Endometrium (tissue), 2 donors: ENCODE measurements around the gene MARS1.

ENCODE experiments used
- FAIRE-seq: peaks from 2 replicates; lab custom pipeline; 2012; peaks lifted over from hg19 to GRCh38; lab: Jason Lieb, UNC
- donor health status: control.
- donor health status: control.

The MARS1 gene

DNA sequence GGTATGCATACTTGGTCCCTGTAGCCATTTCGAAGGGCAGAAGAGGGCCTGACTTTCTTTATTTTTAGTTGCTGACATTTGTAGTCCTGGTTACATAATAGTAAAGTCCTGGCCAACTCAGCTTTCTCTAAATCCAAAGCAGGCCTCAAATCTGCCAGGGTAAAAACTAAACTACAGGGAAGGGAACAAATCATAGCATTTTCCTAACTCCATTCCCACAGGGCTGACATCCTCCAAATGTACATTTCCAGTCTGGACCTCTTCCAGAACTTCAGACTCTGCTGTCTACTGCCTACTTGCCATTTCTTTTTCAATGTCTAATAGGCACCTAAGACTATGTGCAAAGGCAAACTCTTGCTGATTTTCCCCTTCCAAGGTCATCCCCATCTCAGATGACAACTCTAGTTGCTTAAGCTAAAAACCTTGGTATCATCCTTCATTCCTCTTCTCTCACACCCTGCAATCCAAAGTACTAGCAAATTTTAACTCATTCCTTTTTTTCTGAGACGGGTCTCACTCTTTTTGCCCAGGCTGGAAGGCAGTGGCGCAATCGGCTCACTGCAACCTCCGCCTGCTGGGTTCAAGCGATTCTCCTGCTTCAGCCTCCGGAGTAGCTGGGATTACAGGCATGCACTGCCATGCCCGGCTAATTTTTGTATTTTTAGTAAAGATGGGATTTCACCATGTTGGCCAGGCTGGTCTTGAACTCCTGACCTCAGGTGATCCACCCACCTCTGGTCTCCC lies 30.5 kb downstream of the MARS1 start:
- FAIRE-seq: no peak

GRCh38 chr12:57518920-57519795 lies 31.3 kb downstream of the MARS1 start:
- no peak for FAIRE-seq

DNA sequence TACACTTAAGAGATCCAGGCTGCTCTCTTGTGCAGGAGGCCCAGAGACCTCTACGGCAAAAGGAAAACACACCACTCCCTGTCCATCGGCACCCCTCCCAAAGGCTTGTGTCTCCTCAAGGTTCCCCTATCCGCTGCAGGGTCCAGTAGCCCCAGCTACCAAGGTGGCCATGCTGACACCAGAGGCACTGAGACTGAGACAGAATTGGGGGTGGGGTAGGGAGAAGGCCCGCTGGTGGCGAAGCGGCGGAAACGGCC lies 31.9 kb downstream of the MARS1 start:
- no peak for FAIRE-seq

DNA sequence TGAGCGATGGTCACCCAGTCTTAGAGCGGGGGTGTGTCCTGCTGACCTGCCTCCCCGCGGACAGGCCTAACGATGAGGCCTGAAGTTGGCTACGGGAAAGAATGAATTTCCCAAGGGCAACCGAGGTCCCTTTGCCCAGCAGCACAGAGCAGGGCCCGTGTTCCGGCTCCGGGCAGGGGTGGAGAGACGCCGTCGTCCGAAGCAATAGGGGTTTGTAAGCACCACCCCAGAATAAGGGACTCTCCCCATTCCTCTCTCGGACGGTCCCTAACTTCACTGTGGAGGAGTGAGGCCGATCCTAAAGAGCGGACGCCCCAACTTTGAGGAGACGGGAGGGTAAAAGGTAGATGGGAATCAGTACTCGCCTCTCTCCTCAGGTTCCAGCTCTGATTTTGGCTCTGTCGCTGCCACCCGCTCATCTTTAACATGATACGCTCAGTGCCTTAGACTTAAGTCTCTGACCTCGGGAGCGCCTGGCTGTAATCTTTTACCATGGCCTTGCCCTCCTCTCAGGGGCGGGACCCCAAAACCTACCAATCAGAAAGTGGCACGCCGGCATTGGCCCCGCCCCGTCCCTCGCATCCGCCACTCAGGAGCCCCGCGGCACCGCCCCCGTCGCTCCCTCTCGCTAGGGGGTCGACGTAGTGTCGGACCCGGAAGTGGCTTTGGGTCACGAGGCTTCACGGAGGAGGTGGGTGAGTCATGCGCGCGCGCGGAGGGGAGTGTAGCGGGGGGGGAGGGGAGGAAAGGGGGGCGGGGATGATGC lies 32.4 kb downstream of the MARS1 start, which contains the start of gene DDIT3:
DDIT3 (minus strand) TSS at position 462 of the 766 bp plus-strand sequence. CDS start 3,108 bp downstream, outside the sequence.
- peak; percentile 79 for FAIRE-seq

- FAIRE-seq: no peak
Measured at GRCh38 chr12:57521525-57522010, 33.7 kb downstream of the MARS1 start.

GRCh38 chr12:57522011-57522886 lies 34.4 kb downstream of the MARS1 start, which contains the start of gene MBD6:
TSS of gene MBD6 (plus strand) at chr12:57522824. CDS start at chr12:57524304, 1,480 bp downstream.
- no peak for FAIRE-seq

- FAIRE-seq: no peak
Measured at GRCh38 chr12:57522887-57523705, 35.2 kb downstream of the MARS1 start.

DNA sequence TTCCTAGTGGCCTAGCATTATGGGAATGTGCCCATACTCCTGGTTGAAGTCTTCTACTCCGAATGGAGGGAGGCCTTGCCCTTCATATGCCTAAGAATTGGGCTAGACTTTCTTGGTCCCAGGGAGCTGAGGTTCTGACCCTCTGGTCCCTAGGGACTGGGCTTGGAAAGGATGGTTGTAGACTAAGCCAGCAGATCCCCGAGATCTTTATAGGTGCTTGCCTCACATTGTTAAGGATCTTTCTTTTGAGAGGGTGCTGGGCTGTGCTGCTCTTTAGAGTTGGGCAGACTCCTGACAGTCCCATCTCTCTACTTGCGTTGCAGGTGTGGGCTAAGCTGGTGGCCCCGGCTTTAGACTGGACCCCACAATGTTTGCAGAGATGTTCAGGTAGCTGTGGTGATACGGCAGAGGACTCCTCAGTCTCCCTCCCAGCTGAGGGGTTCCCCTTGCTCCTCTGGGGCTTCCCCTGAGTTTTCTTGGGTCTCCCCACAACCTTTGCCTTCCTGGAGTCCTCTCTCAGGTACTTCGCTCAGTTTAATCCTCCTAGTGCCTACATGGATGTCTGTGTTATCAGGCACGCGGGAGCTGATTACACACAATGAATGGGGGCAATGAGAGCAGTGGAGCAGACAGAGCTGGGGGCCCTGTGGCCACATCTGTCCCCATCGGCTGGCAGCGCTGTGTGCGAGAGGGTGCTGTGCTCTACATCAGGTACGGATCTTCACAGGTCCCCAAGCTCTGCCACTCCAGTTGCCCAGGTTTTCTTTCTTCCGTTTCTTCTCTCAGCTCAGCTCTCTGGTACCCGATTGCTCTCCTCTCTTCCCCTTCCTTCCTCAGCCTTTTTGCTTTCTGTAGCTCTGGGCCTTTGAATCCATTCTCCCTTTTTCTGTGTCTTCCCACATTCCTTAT lies 36.1 kb downstream of the MARS1 start:
- FAIRE-seq: no peak

DNA sequence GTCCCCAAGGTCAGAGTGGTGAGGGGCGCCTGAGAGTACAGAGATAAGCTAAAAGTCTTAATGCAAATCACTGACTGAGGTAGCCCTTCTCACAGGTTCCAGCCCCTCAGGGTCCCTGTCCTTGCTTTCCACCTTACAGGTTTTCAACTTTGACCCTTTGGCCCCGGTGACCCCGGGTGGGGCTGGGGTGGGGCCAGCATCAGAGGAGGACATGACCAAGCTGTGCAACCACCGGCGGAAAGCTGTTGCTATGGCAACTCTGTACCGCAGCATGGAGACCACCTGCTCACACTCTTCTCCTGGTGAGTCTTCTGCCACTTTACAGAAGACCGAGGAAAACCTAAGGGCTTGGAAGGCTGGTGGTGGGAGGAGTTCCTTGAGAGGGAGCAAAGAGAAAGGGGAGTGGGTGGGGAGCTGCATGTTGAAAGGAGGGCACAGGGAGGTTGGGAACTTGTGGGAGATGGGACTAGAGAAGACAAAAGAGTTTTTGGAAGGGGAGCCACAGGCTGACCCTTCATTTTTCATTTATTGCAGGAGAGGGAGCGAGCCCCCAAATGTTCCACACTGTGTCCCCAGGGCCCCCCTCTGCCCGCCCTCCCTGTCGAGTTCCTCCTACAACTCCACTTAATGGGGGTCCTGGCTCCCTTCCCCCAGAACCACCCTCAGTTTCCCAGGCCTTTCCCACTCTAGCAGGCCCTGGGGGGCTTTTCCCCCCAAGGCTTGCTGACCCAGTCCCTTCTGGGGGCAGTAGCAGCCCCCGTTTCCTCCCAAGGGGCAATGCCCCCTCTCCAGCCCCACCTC lies 37.1 kb downstream of the MARS1 start:
- FAIRE-seq: no peak

DNA sequence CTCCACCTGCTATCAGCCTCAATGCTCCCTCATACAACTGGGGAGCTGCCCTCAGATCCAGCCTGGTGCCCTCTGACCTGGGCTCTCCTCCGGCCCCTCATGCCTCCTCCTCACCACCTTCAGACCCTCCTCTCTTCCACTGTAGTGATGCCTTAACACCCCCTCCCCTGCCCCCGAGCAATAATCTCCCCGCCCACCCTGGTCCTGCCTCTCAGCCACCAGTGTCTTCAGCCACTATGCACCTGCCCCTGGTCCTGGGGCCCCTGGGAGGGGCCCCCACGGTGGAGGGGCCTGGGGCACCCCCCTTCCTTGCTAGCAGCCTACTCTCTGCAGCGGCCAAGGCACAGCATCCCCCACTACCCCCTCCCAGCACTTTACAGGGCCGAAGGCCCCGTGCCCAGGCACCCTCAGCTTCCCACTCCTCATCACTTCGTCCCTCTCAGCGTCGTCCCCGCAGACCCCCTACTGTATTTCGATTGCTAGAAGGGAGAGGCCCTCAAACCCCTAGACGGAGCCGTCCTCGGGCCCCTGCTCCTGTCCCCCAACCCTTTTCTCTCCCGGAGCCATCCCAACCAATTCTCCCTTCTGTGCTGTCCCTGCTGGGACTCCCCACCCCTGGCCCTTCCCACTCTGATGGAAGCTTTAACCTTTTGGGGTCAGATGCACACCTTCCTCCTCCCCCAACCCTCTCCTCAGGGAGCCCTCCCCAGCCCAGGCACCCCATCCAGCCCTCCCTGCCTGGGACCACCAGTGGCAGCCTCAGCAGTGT lies 37.9 kb downstream of the MARS1 start:
- FAIRE-seq: no peak

- no peak for FAIRE-seq
Measured at GRCh38 chr12:57526477-57527126, 38.7 kb downstream of the MARS1 start.

- no peak for FAIRE-seq
Measured at GRCh38 chr12:57527184-57527583, 39.3 kb downstream of the MARS1 start.

GRCh38 chr12:57528176-57528575 lies 40.3 kb downstream of the MARS1 start:
- FAIRE-seq: no peak

GRCh38 chr12:57528831-57529555 lies 41.1 kb downstream of the MARS1 start:
- FAIRE-seq: no peak

DNA sequence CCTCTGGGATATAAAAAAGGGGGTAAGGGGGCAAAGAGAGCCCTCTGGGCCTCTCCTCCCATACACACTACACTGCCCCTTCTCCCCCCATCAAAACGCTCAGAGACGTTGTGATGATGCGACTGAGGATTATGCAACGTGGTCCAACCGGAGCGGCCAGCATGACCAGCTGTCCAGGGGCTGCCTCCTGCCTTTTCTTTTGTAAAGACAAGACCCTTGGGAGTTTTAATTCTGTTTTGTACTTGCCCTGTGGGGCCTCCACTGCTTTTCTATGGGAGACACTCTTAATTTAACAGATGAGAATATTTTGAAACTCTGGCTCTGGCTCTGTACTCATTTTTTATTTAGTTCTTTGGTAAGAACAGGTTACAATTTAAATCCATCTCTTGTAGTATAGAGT lies 42.0 kb downstream of the MARS1 start:
- no peak for FAIRE-seq

- FAIRE-seq: no peak
Measured at GRCh38 chr12:57530396-57531142, 42.7 kb downstream of the MARS1 start.
